Thyroid gland (tissue), 4 donors: ENCODE data around the gene BMP6. TPM values are rescaled to one million over a fixed set of nuclear protein-coding genes. Genes with fewer than 3 reads are reported as not detected.

Experiments used
- DNase-seq, 2 donors: peaks; one replicate each; pipeline ENCODE4 v3.0.0-alpha.2; 2019
- H3K27ac ChIP-seq, 3 donors: fragments of 200-600 bp; sonication (generic); 1 replicate in 2 of 3; 2 replicates in 1 of 3; pipeline ENCODE4 v1.5.1; 2016 to 2019; ENCODE audit warnings: mild to moderate bottlenecking in 1 of 3, moderate library complexity in 1 of 3
- H3K27me3 ChIP-seq: fragments of 200-600 bp; sonication (generic); one replicate; pipeline ENCODE4 v1.5.1; 2019
- H3K36me3 ChIP-seq, 2 donors: fragments of 200-600 bp; sonication (generic); one replicate each; pipeline ENCODE4 v1.5.1; 2016 to 2019
- H3K4me1 ChIP-seq, 2 donors: fragments of 200-600 bp; sonication (generic); one replicate each; pipeline ENCODE4 v1.5.1; 2017 to 2019
- H3K4me3 ChIP-seq, 3 donors: fragments of 200-600 bp; sonication (generic); replicated peaks in 1 of 3; 1 replicate in 2 of 3; 2 replicates in 1 of 3; pipeline ENCODE4 v1.5.1; 2016; ENCODE audit warnings: mild to moderate bottlenecking in 1 of 3
- H3K9me3 ChIP-seq: fragments of 200-600 bp; sonication (generic); one replicate; pipeline ENCODE4 v1.5.1; 2017
- POLR2A ChIP-seq, 2 donors: fragments of 450-650 bp; IDR thresholded peaks; one replicate each; pipeline ENCODE4 v1.6.1; 2017; ENCODE audit warnings: antibody characterized with exemption in 2 of 2, mild to moderate bottlenecking in 2 of 2, moderate library complexity in 1 of 2
- WGBS, 2 donors: methylation state at CpG; one replicate each; pipeline ENCODE4 v1.1.5; 2017; 5-methylcytosine and 5-hydroxymethylcytosine counted together
- intact Hi-C: fragments of 100-400 bp; cut with DNase I; formaldehyde crosslinking; loops from one replicate; pipeline ENCODE4 v1.15.1; 2023
- total RNA-seq, 4 donors: library from RNA; depleted of rRNA; stranded (reverse); fragments of >200 nt; gene quantifications; one replicate each; pipeline ENCODE4 v1.2.3, GENCODE V29; 2016
- TF ChIP-seq, protein P1 (sequence below), 6 experiments: fragments of 200-600 bp in 3 of 6; fragments of 450-650 bp in 3 of 6; sonication (generic) in 3 of 6; IDR thresholded peaks; one replicate each; pipeline ENCODE4 v1.5.1; 2016 to 2019; ENCODE audit warnings: antibody characterized with exemption in 6 of 6, mild to moderate bottlenecking in 2 of 6, inconsistent platforms in 1 of 6, moderate library complexity in 1 of 6

Gene BMP6
- total RNA-seq, 4 donors from 2014 or later = 0.78 to 3.1 (median 1.9) TPM

DNA sequence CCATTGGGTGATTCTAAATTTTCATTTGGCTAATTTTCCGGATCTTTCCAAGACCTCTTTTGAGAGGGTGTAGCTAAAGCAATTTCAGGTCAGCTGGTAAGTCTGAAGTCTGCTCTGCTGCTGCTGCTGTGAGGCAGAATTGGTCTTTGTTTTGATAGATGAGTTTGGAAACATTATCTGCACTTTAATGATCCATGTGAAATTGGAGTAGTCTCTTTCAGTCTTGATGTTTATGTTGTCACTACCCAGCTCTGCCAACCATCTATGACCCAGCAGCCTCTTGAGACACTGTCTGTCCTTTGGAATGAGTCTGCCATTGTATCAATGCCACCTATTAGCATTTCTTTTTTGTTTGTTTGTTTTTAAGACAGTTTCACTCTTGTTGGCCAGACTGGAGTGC, 140.6 kb downstream of the BMP6 start:
- no peak for TF ChIP-seq POLR2A (IDR thresholded peaks at IDR 0.05)
- TF ChIP-seq, protein P1, sequence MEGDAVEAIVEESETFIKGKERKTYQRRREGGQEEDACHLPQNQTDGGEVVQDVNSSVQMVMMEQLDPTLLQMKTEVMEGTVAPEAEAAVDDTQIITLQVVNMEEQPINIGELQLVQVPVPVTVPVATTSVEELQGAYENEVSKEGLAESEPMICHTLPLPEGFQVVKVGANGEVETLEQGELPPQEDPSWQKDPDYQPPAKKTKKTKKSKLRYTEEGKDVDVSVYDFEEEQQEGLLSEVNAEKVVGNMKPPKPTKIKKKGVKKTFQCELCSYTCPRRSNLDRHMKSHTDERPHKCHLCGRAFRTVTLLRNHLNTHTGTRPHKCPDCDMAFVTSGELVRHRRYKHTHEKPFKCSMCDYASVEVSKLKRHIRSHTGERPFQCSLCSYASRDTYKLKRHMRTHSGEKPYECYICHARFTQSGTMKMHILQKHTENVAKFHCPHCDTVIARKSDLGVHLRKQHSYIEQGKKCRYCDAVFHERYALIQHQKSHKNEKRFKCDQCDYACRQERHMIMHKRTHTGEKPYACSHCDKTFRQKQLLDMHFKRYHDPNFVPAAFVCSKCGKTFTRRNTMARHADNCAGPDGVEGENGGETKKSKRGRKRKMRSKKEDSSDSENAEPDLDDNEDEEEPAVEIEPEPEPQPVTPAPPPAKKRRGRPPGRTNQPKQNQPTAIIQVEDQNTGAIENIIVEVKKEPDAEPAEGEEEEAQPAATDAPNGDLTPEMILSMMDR (IDR thresholded peaks at IDR 0.05) = no peak
- Histone ChIP-seq H3K27me3 (no peaks in the 10 kb centered on the region), H3K27ac (no peak overlapping the region), H3K36me3 (no peaks in the 10 kb centered on the region), H3K4me1 (no peaks in the 10 kb centered on the region), H3K9me3 (no peaks in the 10 kb centered on the region), H3K4me3 (no peak overlapping the region)
- intact Hi-C loops = no loop called here
- DNase-seq = no peak
- WGBS, 2 donors = 90% methylated on average over 1 of the region's 1 CpG

DNA sequence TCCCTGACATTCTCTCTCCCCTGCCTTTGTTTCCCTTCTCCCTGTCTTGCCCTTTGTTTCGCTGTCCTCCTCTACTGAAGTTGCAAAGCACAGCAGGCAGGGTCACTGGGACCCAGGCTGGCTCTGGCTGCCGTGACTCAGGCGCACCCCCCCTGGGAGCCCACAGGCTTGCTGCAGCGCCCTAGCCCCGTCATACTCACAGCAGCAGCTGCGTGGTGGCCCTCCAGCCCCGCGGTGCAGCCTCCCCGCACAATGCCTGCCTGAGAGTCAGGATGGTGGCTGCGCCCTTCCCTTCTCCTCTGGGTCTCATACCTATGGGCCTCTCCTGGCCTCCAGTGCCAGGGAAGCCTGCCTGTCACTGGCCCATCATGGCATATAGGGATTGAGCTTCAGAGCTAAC, 143.0 kb downstream of the BMP6 start:
- DNase-seq = no peak
- H3K4me1 ChIP-seq = no peaks in the 10 kb centered on the region
- no peak overlapping the region for H3K4me3 ChIP-seq
- no peaks in the 10 kb centered on the region for H3K9me3 ChIP-seq
- no peaks in the 10 kb centered on the region for H3K36me3 ChIP-seq
- no peak overlapping the region for H3K27ac ChIP-seq
- H3K27me3 ChIP-seq = no peaks in the 10 kb centered on the region
- WGBS, 2 donors = 91 to 92% methylated on average over 4 to 10 of the region's 10 CpGs
- TF ChIP-seq, protein P1 (IDR thresholded peaks at IDR 0.05) = no peak
- no peak for TF ChIP-seq POLR2A (IDR thresholded peaks at IDR 0.05)
- intact Hi-C loops = no loop called here

DNA sequence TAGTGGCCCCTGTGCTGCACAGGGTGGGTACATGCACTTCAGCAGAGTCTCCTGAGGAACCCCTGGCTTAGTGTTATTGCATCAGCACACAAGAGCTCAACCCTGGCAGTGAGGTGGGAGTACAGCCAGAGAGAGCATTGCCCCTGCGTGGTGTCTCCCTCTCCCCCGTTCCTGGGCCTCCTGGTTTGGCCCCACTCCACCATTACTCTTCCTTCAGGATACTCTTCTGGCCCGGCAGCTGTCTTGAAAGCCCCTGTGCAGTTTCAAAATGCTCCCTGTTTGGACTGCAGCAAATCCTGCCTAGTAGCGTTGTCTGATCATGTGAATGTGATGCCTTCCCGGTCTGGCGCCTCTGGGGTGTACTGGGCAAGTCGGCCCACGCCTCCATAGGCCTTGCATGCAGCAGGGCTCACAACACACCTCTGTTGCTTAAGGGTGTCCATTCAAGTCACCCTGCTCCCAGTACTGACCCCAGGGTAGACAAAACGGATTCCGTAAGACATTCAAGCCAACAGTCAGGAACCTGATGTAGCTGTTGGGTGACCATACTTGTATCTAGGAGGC, 152.6 kb downstream of the BMP6 start:
- DNase-seq = no peak
- intact Hi-C loops = no loop called here
- no peaks in the 10 kb centered on the region for H3K27me3 ChIP-seq

DNA sequence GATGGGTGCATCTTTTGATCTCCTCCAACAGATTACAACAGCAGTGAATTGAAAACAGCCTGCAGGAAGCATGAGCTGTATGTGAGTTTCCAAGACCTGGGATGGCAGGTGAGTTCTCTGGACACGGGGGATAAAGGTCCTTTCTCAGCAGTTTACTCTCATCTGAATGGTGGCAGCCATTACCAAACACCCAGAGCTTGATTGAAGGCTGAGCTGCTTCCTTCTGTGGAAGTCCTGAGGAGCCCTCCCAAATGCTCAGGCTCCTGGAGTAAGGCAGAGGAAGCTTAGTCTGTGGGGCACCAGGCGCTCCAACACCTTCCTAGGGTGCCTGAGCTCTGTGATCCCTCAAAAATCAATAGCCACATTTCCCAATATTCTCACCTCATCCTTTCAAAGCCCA, 153.1 kb downstream of the BMP6 start:
- H3K27ac ChIP-seq = no peak overlapping the region
- H3K4me3 ChIP-seq = no peak overlapping the region
- intact Hi-C loops = no loop called here
- TF ChIP-seq, protein P1 (IDR thresholded peaks at IDR 0.05) = no peak
- H3K4me1 ChIP-seq = no peaks in the 10 kb centered on the region
- H3K9me3 ChIP-seq = no peaks in the 10 kb centered on the region
- H3K27me3 ChIP-seq = no peaks in the 10 kb centered on the region
- no peak for DNase-seq
- 79 to 100% methylated on average over 2 of the region's 2 CpGs for WGBS, 2 donors
- peaks cover 24 to 33% of the 10 kb centered on the region in 2 donors for H3K36me3 ChIP-seq

More for the DNA sequence above, 152.6 kb downstream of the BMP6 start:
- peaks cover 19 to 27% of the 10 kb centered on the region in 2 donors for H3K36me3 ChIP-seq
- no peaks in the 10 kb centered on the region for H3K4me1 ChIP-seq
- no peak overlapping the region for H3K4me3 ChIP-seq
- no peak overlapping the region for H3K27ac ChIP-seq
- WGBS, 2 donors = 83 to 86% methylated on average over 6 to 10 of the region's 10 CpGs
- H3K9me3 ChIP-seq = no peaks in the 10 kb centered on the region
- no peak for TF ChIP-seq POLR2A (IDR thresholded peaks at IDR 0.05)
- TF ChIP-seq, protein P1 (IDR thresholded peaks at IDR 0.05) = no peak

DNA sequence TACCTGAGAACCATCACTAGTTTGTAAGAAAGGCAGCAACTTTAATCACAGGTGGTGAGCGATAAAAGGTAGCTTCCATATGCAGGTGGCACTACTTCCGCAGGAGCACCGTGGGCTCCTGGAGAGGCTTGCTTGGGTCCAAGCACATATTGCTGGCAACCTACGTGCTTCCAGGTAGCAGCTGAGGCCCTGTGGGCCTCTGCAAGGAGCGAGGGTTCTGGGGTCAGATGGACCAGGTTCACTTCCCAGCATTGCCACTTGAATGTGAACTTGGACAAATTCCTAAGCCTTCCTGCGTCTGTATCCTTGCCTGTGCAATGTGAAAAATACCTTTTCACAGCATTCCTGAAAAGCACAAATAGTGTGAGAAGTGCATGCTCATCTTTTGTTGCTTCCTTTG, 153.7 kb downstream of the BMP6 start:
- 90 to 92% methylated on average over 6 of the region's 6 CpGs for WGBS, 2 donors
- Histone ChIP-seq H3K27ac (no peak overlapping the region), H3K27me3 (no peaks in the 10 kb centered on the region), H3K36me3 (peaks cover 29 to 38% of the 10 kb centered on the region in 2 donors), H3K4me1 (no peaks in the 10 kb centered on the region), H3K9me3 (no peaks in the 10 kb centered on the region), H3K4me3 (no peak overlapping the region)
- intact Hi-C loops = no loop called here
- TF ChIP-seq, protein P1 (IDR thresholded peaks at IDR 0.05) = no peak
- TF ChIP-seq POLR2A (IDR thresholded peaks at IDR 0.05) = no peak
- DNase-seq = no peak
